Neural cell (in vitro differentiated cells): ENCODE data around the gene IL4I1.

ENCODE experiments used
- EP300 ChIP-seq: fragments of 450-650 bp; conservative IDR thresholded peaks from 2 replicates; pipeline ENCODE4 v1.6.1; 2014; ENCODE audit warnings: antibody characterized with exemption, mild to moderate bottlenecking, moderate library complexity; ENCODE audit not compliant: poor library complexity, severe bottlenecking
- EZH2 ChIP-seq: fragments of 200-600, 300-800 bp; shearing (Covaris generic), sonication (generic); IDR thresholded peaks from 2 replicates; pipeline ENCODE4 v1.6.1; 2014; ENCODE audit warnings: antibody characterized with exemption, low read length, borderline replicate concordance, mild to moderate bottlenecking; ENCODE audit not compliant: insufficient read depth, poor library complexity, severe bottlenecking
- MXI1 ChIP-seq: fragments of 450-650 bp; conservative IDR thresholded peaks from 2 replicates; pipeline ENCODE4 v1.6.1; 2014; ENCODE audit warnings: antibody characterized with exemption, mild to moderate bottlenecking; ENCODE audit not compliant: poor library complexity, severe bottlenecking
- POLR2AphosphoS5 ChIP-seq: IDR thresholded peaks from 2 replicates; pipeline ENCODE4 v1.6.1; 2012
- REST ChIP-seq: IDR thresholded peaks from 2 replicates; pipeline ENCODE4 v1.6.1; 2012; ENCODE audit warnings: borderline replicate concordance
- SMC3 ChIP-seq: fragments of 450-650 bp; conservative IDR thresholded peaks from 2 replicates; pipeline ENCODE4 v1.6.1; 2014; ENCODE audit warnings: antibody characterized with exemption, mild to moderate bottlenecking, moderate library complexity; ENCODE audit not compliant: poor library complexity
- TAF1 ChIP-seq: IDR thresholded peaks from 2 replicates; pipeline ENCODE4 v1.6.1; 2012; ENCODE audit warnings: low read depth
- TF ChIP-seq, protein P1 (sequence below): fragments of 450-650 bp; IDR thresholded peaks from 2 replicates; pipeline ENCODE4 v1.5.1; 2014; ENCODE audit warnings: antibody characterized with exemption, mild to moderate bottlenecking, moderate library complexity; ENCODE audit not compliant: poor library complexity, severe bottlenecking

DNA sequence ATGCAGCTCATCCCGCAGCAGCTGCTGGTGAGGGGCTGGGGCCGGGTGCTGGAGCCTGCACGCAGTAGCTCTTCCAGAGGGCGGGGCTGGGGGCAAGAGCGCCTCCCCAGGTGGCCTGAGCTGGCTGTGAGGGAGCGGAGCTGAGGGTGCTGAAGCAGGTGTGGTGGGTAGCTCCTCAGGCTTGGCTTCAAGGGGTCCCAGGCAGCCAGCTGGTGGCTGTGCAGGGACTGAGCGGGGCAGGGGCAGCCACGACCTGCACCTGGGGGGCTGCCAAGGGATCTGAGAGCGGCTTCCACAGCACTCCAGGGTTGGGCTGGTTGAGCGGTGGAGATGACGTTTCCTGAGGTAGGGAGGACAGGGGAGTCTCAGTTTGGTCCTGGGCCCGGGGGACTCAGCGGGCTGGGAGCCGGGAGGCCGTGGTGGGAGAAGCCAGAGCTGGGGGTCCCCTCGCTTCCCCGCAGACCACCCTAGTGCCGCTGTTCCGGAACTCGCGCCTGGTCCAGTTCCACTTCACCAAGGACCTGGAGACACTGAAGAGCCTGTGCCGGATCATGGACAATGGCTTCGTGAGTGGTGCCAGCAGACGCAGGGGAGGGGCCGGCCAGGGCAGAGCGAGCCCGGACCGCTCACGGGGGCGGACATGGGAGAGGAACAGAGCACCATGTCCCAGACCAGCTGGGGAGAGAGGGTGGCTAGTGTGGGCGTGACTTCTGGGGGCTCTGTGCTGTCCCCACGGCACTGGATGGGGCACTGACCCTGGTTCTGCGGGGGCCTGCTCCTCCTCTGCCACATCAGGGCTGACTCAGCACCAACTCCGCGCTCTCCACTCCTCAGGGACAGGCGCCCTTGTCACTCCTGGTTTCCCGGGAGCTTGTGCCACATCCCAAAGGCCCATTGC, 38.4 kb downstream of the IL4I1 start:
- TF ChIP-seq, protein P1, sequence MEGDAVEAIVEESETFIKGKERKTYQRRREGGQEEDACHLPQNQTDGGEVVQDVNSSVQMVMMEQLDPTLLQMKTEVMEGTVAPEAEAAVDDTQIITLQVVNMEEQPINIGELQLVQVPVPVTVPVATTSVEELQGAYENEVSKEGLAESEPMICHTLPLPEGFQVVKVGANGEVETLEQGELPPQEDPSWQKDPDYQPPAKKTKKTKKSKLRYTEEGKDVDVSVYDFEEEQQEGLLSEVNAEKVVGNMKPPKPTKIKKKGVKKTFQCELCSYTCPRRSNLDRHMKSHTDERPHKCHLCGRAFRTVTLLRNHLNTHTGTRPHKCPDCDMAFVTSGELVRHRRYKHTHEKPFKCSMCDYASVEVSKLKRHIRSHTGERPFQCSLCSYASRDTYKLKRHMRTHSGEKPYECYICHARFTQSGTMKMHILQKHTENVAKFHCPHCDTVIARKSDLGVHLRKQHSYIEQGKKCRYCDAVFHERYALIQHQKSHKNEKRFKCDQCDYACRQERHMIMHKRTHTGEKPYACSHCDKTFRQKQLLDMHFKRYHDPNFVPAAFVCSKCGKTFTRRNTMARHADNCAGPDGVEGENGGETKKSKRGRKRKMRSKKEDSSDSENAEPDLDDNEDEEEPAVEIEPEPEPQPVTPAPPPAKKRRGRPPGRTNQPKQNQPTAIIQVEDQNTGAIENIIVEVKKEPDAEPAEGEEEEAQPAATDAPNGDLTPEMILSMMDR: no peak
- TF ChIP-seq MXI1: no peak
- TF ChIP-seq POLR2AphosphoS5: no peak
- TF ChIP-seq EP300: no peak
- TF ChIP-seq TAF1: no peak
- TF ChIP-seq EZH2: no peak
- no peak for TF ChIP-seq REST
- TF ChIP-seq SMC3: no peak
